Right lobe of liver (tissue), 6 donors: Measurements from ENCODE around the gene PCSK6. TPM values are rescaled to one million over a fixed set of nuclear protein-coding genes. Genes with fewer than 3 reads are reported as not detected.

Experiments used
- ATAC-seq, 4 donors: fragments of 200-7000 bp; cut with Tn5 transposase; one replicate each; pipeline ENCODE4 v1.9.1; 2020; ENCODE audit warnings: mild to moderate bottlenecking in 4 of 4, moderate library complexity in 4 of 4
- DNase-seq, 3 donors: peaks; one replicate each; pipeline ENCODE4 v3.0.0-alpha.2; 2020
- H3K27ac ChIP-seq, 3 donors: fragments of 200-600 bp; one replicate each; pipeline ENCODE4 v1.8.0; 2022
- H3K27me3 ChIP-seq, 2 donors: fragments of 200-600 bp; one replicate each; pipeline ENCODE4 v1.8.0; 2022
- H3K36me3 ChIP-seq, 4 donors: fragments of 200-600 bp; sonication (generic) in 1 of 4; one replicate each; pipeline versions ENCODE4 v1.5.1 to v1.8.0; 2017 to 2022; ENCODE audit warnings: control low read depth in 1 of 4
- H3K4me1 ChIP-seq, 4 donors: fragments of 200-600 bp; sonication (generic) in 1 of 4; one replicate each; pipeline versions ENCODE4 v1.5.1 to v1.8.0; 2017 to 2022; ENCODE audit warnings: control low read depth in 1 of 4
- H3K4me3 ChIP-seq, 3 donors: fragments of 200-600 bp; one replicate each; pipeline ENCODE4 v1.8.0; 2022
- H3K9me3 ChIP-seq, 4 donors: fragments of 200-600 bp; sonication (generic) in 1 of 4; one replicate each; pipeline versions ENCODE4 v1.5.1 to v1.8.0; 2017 to 2022; ENCODE audit warnings: control low read depth in 1 of 4
- POLR2A ChIP-seq: fragments of 450-650 bp; IDR thresholded peaks from one replicate; pipeline ENCODE4 v1.6.1; 2017; ENCODE audit warnings: antibody characterized with exemption, mild to moderate bottlenecking
- WGBS: methylation state at CpG from one replicate; pipeline ENCODE4 v1.1.6; 2018; ENCODE audit warnings: low coverage, low lambda C conversion rate; ENCODE audit not compliant: insufficient coverage; ENCODE audit errors: missing lambda C conversion rate; 5-methylcytosine and 5-hydroxymethylcytosine counted together
- intact Hi-C, 2 donors: fragments of 100-400 bp; cut with DNase I; formaldehyde crosslinking; loops; one replicate each; pipeline versions ENCODE4 v1.11.2 to v1.14.1; 2022
- total RNA-seq, 6 experiments: library from RNA; depleted of rRNA in 2 of 6; stranded (reverse); fragments of >200 nt in 2 of 6; fragmentation: NEBNext Ultra II Directional in 3 of 6; extraction: Animal tissue kit (Norgen Biotek cat#: 25700) in 3 of 6; gene quantifications; one replicate each; pipeline versions ENCODE4 v1.1.0 to v1.2.4, GENCODE V29; 2016 to 2023
- TF ChIP-seq, protein P1 (sequence below), 4 donors: fragments of 200-600 bp in 3 of 4; fragments of 450-650 bp in 1 of 4; IDR thresholded peaks; one replicate each; pipeline versions ENCODE4 v1.5.1 to v1.8.0; 2016 to 2022; ENCODE audit warnings: antibody characterized with exemption in 4 of 4, mild to moderate bottlenecking in 2 of 4
- donor health status: DM: no; HTN: yes; CAD: no.
- donor health status: DM: no; HTN: no; CAD: no.
- donor health status: DM: no; HTN: no; CAD: no.
- donor health status: DM: no; HTN: yes; CAD: no.
- donor health status: DM: no; HTN: yes; CAD: no.

Gene PCSK6
- total RNA-seq, 6 experiments from 2014 or later = 165 to 218 (median 207) TPM

DNA sequence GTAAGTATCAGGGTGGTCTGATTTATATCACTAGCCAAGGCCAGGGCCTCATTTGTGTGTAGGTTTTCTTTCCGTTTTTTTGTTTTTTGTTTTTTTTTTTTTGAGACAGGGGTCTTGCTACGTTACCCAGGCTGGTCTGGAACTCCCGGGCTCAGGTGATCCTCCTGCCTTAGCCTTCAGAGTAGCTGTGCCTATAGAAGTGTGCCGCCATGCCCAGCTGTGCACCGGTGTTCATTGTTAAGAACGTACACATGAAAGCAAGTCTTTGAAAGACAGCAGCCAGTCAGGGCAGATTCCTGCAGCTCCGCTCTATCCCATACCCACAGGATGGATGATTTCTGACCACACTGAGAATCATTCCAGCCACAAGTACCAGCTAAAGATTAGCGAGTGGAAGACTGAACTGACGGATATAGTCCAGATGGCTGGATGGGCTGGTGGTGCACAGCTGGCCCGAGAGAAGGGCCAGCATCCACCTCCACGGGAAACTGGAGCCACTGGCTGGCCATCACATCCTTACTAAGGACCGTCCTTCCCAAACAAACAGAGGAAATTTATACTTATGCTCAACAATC, 95.4 kb downstream of the PCSK6 start:
- intact Hi-C loops = loop anchor here in 1 of 2 donors (10.0 kb wide), 1 partner anchor 91 kb away; the partner anchor contains the start of gene PCSK6
- DNase-seq (no peak), ATAC-seq (no peak)
- no peak overlapping the region for H3K4me3 ChIP-seq
- H3K36me3 ChIP-seq = peaks cover 0 to 95% (median 48%) of the 10 kb centered on the region in 4 donors
- TF ChIP-seq, protein P1, sequence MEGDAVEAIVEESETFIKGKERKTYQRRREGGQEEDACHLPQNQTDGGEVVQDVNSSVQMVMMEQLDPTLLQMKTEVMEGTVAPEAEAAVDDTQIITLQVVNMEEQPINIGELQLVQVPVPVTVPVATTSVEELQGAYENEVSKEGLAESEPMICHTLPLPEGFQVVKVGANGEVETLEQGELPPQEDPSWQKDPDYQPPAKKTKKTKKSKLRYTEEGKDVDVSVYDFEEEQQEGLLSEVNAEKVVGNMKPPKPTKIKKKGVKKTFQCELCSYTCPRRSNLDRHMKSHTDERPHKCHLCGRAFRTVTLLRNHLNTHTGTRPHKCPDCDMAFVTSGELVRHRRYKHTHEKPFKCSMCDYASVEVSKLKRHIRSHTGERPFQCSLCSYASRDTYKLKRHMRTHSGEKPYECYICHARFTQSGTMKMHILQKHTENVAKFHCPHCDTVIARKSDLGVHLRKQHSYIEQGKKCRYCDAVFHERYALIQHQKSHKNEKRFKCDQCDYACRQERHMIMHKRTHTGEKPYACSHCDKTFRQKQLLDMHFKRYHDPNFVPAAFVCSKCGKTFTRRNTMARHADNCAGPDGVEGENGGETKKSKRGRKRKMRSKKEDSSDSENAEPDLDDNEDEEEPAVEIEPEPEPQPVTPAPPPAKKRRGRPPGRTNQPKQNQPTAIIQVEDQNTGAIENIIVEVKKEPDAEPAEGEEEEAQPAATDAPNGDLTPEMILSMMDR (IDR thresholded peaks at IDR 0.05) = no peak
- H3K4me1 ChIP-seq = no peaks in the 10 kb centered on the region
- H3K9me3 ChIP-seq = no peaks in the 10 kb centered on the region
- 90% methylated on average over 5 of the region's 12 CpGs for WGBS
- H3K27ac ChIP-seq = no peak overlapping the region
- no peaks in the 10 kb centered on the region for H3K27me3 ChIP-seq

DNA sequence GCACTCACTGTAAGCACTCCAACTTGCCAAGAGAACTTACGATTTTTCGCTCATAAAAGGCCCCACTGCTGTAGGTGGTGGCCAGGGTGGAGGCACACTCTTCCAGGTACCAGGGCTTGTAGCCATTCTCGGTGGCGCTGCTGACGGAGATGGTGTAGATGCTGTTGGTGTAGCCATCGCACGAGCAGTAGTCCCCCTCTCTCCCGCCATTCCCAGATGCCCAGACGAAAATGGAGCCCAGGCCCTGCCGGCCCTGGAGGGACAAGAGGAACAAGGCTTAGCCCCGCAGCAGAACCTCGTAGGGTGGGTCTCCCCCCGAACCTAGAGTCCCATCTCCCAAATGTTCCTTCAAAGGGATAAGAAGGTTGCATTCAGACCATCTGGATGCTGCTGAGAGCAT, 96.3 kb downstream of the PCSK6 start:
- Histone ChIP-seq H3K9me3 (no peaks in the 10 kb centered on the region), H3K36me3 (peaks cover 0 to 97% (median 49%) of the 10 kb centered on the region in 4 donors), H3K27me3 (no peaks in the 10 kb centered on the region), H3K4me1 (no peaks in the 10 kb centered on the region), H3K4me3 (no peak overlapping the region), H3K27ac (no peak overlapping the region)
- 65% methylated on average over 2 of the region's 13 CpGs for WGBS
- peak in 1 of 3 donors; percentile 36 for DNase-seq
- no peak for ATAC-seq
- no peak for TF ChIP-seq POLR2A
- TF ChIP-seq, protein P1 (IDR thresholded peaks at IDR 0.05) = no peak
- intact Hi-C loops = loop anchor here in 1 of 2 donors (10.0 kb wide), 1 partner anchor 92 kb away; the partner anchor contains the start of gene PCSK6

DNA sequence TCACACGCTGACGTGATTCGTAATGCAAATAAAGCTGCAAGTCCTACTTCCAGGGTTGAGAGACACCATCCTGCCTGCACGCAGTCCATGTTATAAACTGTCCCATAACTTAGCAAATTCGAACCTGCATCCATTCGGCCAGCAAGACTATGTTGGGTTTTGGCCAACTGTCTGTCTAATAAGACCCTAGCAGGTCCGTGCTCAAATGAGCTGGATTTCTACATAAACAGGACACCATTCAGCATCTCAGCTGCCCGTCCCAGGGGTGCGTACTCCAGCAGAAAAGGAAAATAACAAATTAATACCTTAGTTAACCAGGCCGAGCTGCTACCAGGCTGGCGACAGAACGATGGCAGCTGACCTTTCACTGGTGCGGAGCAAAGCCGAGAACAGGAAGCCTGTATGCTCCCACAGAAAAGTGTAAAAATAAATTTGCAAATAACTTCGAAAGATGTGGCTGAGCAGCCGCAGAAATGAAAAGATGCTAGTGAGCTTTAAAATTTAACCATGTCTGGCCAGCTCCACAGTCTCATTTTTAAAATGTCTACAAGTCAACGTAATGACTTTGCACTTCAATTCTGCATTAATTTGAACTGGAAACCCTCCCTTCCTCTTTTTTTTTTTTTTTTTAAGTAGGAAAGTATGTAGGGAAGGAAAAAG, 97.4 kb downstream of the PCSK6 start:
- DNase-seq (peak in 1 of 3 donors; percentile 10), ATAC-seq (no peak)
- no peak overlapping the region for H3K27ac ChIP-seq
- no peak for TF ChIP-seq POLR2A
- TF ChIP-seq, protein P1 (IDR thresholded peaks at IDR 0.05) = no peak
- no peaks in the 10 kb centered on the region for H3K9me3 ChIP-seq
- intact Hi-C loops = loop anchor here in 1 of 2 donors (10.0 kb wide), 1 partner anchor 93 kb away; the partner anchor contains the start of gene PCSK6
- no peaks in the 10 kb centered on the region for H3K27me3 ChIP-seq
- 69% methylated on average over 13 of the region's 17 CpGs for WGBS
- H3K4me1 ChIP-seq = no peaks in the 10 kb centered on the region
- no peak overlapping the region for H3K4me3 ChIP-seq
- H3K36me3 ChIP-seq = peaks cover 0 to 97% (median 49%) of the 10 kb centered on the region in 4 donors

- no peak for ATAC-seq
- intact Hi-C loops = loop anchor here in 1 of 2 donors (10.0 kb wide), 1 partner anchor 93 kb away; the partner anchor contains the start of gene PCSK6
- Histone ChIP-seq H3K36me3 (peaks cover 0 to 97% (median 52%) of the 10 kb centered on the region in 4 donors), H3K9me3 (no peaks in the 10 kb centered on the region), H3K27me3 (no peaks in the 10 kb centered on the region), H3K4me1 (no peaks in the 10 kb centered on the region), H3K4me3 (no peak overlapping the region), H3K27ac (no peak overlapping the region)
- 92% methylated on average over 8 of the region's 10 CpGs for WGBS
- DNase-seq = no peak
- no peak for TF ChIP-seq POLR2A
- TF ChIP-seq, protein P1 (IDR thresholded peaks at IDR 0.05) = no peak
Observed at GRCh38 chr15:101391431-101391830, 98.1 kb downstream of the PCSK6 start.
